IPS-20b (cell line): Measurements from ENCODE around the gene NPY5R.

Experiments
- H3K27ac ChIP-seq: one replicate; pipeline ENCODE4 v1.5.1; 2013; ENCODE audit warnings: low read length
- H3K27me3 ChIP-seq: 2 replicates; pipeline ENCODE4 v1.6.1; 2013; ENCODE audit warnings: mild to moderate bottlenecking, low read length, inconsistent platforms; ENCODE audit not compliant: insufficient read depth
- H3K36me3 ChIP-seq: 2 replicates; pipeline ENCODE4 v1.6.1; 2013; ENCODE audit warnings: low read depth, mild to moderate bottlenecking, inconsistent platforms, low read length, moderate library complexity; ENCODE audit not compliant: insufficient read depth
- H3K4me1 ChIP-seq: 2 replicates; pipeline ENCODE4 v1.6.1; 2013; ENCODE audit warnings: mild to moderate bottlenecking, control low read depth, inconsistent platforms, low read length, moderate library complexity; ENCODE audit not compliant: insufficient read depth
- H3K4me3 ChIP-seq: 2 replicates; pipeline ENCODE4 v1.5.1; 2013; ENCODE audit warnings: mild to moderate bottlenecking, low read length, inconsistent platforms
- H3K9ac ChIP-seq: 2 replicates; pipeline ENCODE4 v1.6.1; 2013; ENCODE audit warnings: low read depth, mild to moderate bottlenecking, inconsistent platforms, low read length, moderate library complexity
- H3K9me3 ChIP-seq: 2 replicates; pipeline ENCODE4 v1.6.1; 2013; ENCODE audit warnings: mild to moderate bottlenecking, low read depth, low read length, inconsistent platforms; ENCODE audit not compliant: insufficient read depth

Gene NPY5R

DNA sequence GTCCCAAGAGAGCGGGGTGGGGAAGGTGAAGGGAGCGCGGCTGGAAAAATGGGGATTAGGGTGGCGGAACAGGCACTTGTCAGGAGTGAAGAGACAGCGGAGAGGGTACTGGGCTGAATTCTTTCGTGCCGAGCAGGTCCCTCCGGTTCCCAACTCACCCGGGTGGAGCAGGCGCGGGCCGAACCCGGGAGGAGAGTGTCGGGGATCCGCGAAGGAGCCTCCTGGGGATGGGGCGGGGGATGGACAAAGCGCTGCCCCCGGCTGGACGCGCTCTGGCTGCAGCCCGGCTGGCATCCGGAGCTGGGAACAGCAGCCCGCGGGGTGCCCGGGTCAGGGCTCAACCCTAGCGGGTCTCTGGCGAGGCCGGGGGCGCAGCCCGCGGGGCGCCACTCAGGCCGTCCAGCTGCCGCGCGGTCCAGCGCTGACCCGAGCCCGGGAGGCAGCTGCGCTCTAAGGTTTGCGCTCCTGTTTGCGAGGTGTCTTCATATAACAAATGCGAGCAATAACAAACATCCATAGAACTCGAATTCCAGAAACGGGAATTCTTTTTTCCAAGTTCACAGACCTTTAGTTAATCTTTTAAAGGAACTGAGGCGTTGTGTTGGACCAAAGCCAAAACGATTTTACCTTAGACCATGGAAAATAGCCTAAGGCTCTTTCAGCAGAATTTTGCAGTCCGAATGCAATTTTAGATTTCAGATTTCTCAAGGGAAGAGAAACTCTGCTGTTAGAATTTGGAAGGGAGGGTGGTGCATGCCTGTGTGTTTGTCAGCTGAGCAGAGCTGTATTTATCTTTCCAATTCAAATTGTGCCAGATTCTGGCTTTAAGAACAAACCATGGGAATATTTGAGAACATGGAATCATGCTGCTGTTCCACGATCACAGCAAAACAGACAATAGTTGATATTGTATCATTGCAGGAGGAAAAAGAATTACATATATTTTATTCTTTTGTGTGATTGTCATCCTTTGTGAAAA is 744 bp downstream of the NPY5R start:
- H3K4me1 ChIP-seq: no peaks in the 10 kb centered on the region
- peak overlapping the region; percentile 48; the same call in 1 of the 2 replicates for H3K9ac ChIP-seq
- peak overlapping the region; percentile 85 for H3K4me3 ChIP-seq
- H3K27ac ChIP-seq: no peak overlapping the region
- H3K27me3 ChIP-seq: peaks cover 44% of the 10 kb centered on the region
- no peaks in the 10 kb centered on the region for H3K36me3 ChIP-seq
- H3K9me3 ChIP-seq: no peaks in the 10 kb centered on the region

DNA sequence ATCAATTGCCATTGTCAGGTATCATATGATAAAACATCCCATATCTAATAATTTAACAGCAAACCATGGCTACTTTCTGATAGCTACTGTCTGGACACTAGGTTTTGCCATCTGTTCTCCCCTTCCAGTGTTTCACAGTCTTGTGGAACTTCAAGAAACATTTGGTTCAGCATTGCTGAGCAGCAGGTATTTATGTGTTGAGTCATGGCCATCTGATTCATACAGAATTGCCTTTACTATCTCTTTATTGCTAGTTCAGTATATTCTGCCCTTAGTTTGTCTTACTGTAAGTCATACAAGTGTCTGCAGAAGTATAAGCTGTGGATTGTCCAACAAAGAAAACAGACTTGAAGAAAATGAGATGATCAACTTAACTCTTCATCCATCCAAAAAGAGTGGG is 7.0 kb downstream of the NPY5R start:
- Histone ChIP-seq H3K9me3 (no peaks in the 10 kb centered on the region), H3K4me3 (no peak overlapping the region), H3K36me3 (no peaks in the 10 kb centered on the region), H3K4me1 (no peaks in the 10 kb centered on the region), H3K27me3 (peaks cover under 1% of the 10 kb centered on the region), H3K27ac (no peak overlapping the region), H3K9ac (no peak overlapping the region)

DNA sequence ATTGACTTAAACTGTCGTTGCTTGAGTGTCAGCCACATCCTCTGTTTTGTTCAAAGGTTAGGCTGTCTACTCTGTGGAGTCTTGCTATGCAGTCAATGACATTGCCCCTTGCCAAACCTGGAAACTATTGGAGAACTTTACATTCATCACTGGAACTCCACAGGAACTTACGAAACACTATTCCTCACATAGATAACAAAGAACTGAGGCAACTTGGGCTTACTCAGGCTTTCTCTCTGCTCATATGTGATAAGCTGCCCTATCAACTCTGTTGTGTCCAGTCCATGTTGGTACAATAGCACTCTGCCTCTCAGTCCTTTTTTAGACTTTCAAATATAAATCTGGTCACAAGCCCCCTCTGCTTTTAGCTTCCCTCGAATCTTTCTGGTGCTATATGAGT is 9.4 kb downstream of the NPY5R start:
- Histone ChIP-seq H3K9me3 (no peaks in the 10 kb centered on the region), H3K27ac (no peak overlapping the region), H3K36me3 (no peaks in the 10 kb centered on the region), H3K4me1 (no peaks in the 10 kb centered on the region), H3K9ac (no peak overlapping the region), H3K27me3 (no peaks in the 10 kb centered on the region), H3K4me3 (no peak overlapping the region)

- no peaks in the 10 kb centered on the region for H3K36me3 ChIP-seq
- no peak overlapping the region for H3K27ac ChIP-seq
- H3K4me1 ChIP-seq: no peaks in the 10 kb centered on the region
- no peaks in the 10 kb centered on the region for H3K27me3 ChIP-seq
- H3K9ac ChIP-seq: no peak overlapping the region
- H3K9me3 ChIP-seq: no peaks in the 10 kb centered on the region
- H3K4me3 ChIP-seq: no peak overlapping the region
Observed at GRCh38 chr4:163356104-163356503, 12.4 kb downstream of the NPY5R start.

GRCh38 chr4:163367651-163368050 is 24.0 kb downstream of the NPY5R start:
- no peak overlapping the region for H3K4me3 ChIP-seq
- H3K27ac ChIP-seq: no peak overlapping the region
- H3K9ac ChIP-seq: no peak overlapping the region
- H3K27me3 ChIP-seq: no peaks in the 10 kb centered on the region
- peaks cover 8% of the 10 kb centered on the region; the same call in 1 of the 2 replicates for H3K4me1 ChIP-seq
- no peaks in the 10 kb centered on the region for H3K36me3 ChIP-seq
- H3K9me3 ChIP-seq: no peaks in the 10 kb centered on the region

DNA sequence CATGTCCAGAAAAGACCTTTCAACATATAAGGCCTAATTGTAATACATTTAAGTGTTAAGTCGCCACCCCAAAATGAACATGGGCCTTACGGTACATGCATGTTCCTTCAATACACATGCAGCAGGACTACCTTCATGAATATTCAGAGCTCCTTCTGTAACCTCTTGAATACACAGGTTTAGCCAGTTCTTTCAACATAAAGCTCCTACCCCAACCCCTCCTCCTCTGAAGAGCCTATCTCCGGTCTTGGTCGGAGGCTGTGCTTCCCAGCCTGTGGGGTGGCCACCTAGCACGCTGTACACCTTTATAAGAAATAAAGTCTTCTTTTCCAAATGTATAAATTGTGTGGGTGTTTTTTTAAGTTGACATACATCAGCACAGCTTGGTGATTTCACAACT is 28.3 kb downstream of the NPY5R start:
- no peak overlapping the region for H3K4me3 ChIP-seq
- peaks cover 8% of the 10 kb centered on the region; the same call in 1 of the 2 replicates for H3K4me1 ChIP-seq
- no peaks in the 10 kb centered on the region for H3K36me3 ChIP-seq
- no peaks in the 10 kb centered on the region for H3K27me3 ChIP-seq
- H3K9me3 ChIP-seq: no peaks in the 10 kb centered on the region
- H3K27ac ChIP-seq: no peak overlapping the region
- H3K9ac ChIP-seq: no peak overlapping the region

- Histone ChIP-seq H3K27me3 (no peaks in the 10 kb centered on the region), H3K4me3 (no peak overlapping the region), H3K27ac (no peak overlapping the region), H3K9me3 (no peaks in the 10 kb centered on the region), H3K4me1 (no peaks in the 10 kb centered on the region), H3K36me3 (no peaks in the 10 kb centered on the region), H3K9ac (no peak overlapping the region)
Observed at GRCh38 chr4:163378661-163379060, 35.0 kb downstream of the NPY5R start.

DNA sequence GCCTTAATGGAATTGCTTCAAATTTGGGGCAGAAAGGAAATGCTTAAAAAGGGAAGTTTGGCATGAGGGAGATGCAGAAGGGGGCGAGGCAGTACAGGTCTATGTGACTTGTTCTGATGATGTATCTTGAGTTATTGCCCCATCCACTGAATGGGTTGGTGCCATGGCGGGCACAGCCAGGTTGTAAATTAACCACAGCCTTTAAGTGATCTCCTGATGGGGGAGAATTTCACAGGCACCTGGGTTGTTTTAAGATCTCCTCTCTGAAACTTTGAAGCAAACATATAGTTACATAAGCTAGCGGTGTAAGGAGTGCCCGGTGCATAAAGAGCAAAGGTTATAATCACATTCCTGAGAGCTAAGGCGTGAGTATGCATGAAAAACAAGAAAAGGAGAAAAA is 37.0 kb downstream of the NPY5R start:
- Histone ChIP-seq H3K4me3 (no peak overlapping the region), H3K27me3 (no peaks in the 10 kb centered on the region), H3K27ac (no peak overlapping the region), H3K36me3 (no peaks in the 10 kb centered on the region), H3K9ac (no peak overlapping the region), H3K4me1 (no peaks in the 10 kb centered on the region; the same call in 1 of the 2 replicates), H3K9me3 (no peaks in the 10 kb centered on the region)

GRCh38 chr4:163382178-163382869 is 38.6 kb downstream of the NPY5R start:
- H3K27me3 ChIP-seq: no peaks in the 10 kb centered on the region
- H3K4me3 ChIP-seq: no peak overlapping the region
- no peaks in the 10 kb centered on the region for H3K36me3 ChIP-seq
- H3K9ac ChIP-seq: no peak overlapping the region
- H3K27ac ChIP-seq: no peak overlapping the region
- no peaks in the 10 kb centered on the region; the same call in 1 of the 2 replicates for H3K4me1 ChIP-seq
- H3K9me3 ChIP-seq: no peaks in the 10 kb centered on the region

GRCh38 chr4:163384434-163384833 is 40.7 kb downstream of the NPY5R start:
- no peaks in the 10 kb centered on the region; the same call in 1 of the 2 replicates for H3K4me1 ChIP-seq
- H3K27ac ChIP-seq: no peak overlapping the region
- H3K36me3 ChIP-seq: no peaks in the 10 kb centered on the region
- no peak overlapping the region for H3K4me3 ChIP-seq
- no peak overlapping the region for H3K9ac ChIP-seq
- H3K9me3 ChIP-seq: no peaks in the 10 kb centered on the region
- H3K27me3 ChIP-seq: no peaks in the 10 kb centered on the region

GRCh38 chr4:163384926-163385325 is 41.2 kb downstream of the NPY5R start:
- Histone ChIP-seq H3K4me1 (no peaks in the 10 kb centered on the region; the same call in 1 of the 2 replicates), H3K9me3 (no peaks in the 10 kb centered on the region), H3K9ac (no peak overlapping the region), H3K36me3 (no peaks in the 10 kb centered on the region), H3K27ac (no peak overlapping the region), H3K4me3 (no peak overlapping the region), H3K27me3 (no peaks in the 10 kb centered on the region)

DNA sequence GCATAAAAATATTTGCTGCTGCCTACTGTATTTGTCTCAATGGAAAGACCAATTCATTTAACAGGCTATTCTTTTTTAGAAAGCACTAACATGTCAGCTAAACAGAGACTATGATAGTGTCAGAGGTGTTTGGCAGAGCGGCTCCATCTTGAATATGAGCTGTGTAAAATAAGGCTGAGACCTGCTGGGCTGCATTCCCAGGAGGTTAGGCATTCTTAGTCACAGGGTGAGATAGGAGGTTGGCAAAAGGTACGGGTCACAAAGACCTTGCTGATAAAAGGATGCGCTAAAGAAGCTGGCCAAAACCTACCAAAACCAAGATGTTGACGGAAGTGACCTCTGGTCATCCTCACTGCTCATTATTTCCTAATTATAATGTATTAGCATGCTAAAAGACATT is 41.8 kb downstream of the NPY5R start:
- no peak overlapping the region for H3K9ac ChIP-seq
- H3K36me3 ChIP-seq: no peaks in the 10 kb centered on the region
- H3K27ac ChIP-seq: no peak overlapping the region
- H3K27me3 ChIP-seq: no peaks in the 10 kb centered on the region
- no peak overlapping the region for H3K4me3 ChIP-seq
- H3K4me1 ChIP-seq: no peaks in the 10 kb centered on the region; the same call in 1 of the 2 replicates
- H3K9me3 ChIP-seq: no peaks in the 10 kb centered on the region
